ENCODE results near the gene FOXC2. TPM values are rescaled to one million over a fixed set of nuclear protein-coding genes. Genes with fewer than 3 reads are reported as not detected.

FOXC2 gene
- total RNA-seq, 4 donors from 2014 or later = 0.40 to 1.5 (median 0.50) TPM

DNA sequence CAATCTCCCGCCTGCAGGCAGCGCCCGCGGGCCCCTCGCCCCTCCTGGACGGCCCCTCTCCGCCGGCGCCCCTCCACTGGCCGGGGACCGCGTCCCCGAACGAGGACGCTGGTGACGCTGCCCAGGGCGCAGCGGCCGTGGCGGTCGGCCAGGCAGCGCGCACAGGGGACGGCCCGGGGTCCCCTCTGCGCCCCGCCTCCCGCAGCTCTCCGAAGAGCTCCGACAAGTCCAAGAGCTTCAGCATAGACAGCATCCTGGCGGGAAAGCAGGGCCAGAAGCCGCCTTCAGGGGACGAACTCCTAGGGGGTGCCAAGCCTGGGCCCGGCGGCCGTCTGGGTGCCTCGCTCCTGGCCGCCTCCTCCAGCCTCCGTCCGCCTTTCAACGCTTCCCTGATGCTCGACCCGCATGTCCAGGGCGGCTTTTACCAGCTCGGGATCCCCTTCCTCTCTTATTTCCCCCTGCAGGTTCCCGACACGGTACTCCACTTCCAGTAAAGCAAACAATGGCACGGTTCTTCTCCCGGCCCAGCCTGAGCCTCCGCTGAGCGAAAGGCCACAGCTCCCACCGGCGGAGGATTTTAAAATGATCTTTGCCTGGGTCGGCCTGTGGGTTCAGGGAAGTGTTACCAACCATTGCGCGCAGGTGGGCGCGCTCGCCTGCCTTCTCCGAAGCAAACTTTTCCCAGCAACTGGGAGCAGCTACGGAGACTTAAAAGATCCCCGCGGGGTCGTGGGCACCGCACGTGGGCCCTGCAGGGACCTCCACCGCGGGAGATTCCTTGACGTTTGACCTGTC, 12.8 kb downstream of the FOXC2 start:
- WGBS, 2 donors (ENCODE audit: low coverage in 1 of 2) = 7 to 27% methylated on average over 4 to 5 of the region's 69 CpGs
- H3K36me3 ChIP-seq = no peaks in the 10 kb centered on the region
- TF ChIP-seq, protein P1, sequence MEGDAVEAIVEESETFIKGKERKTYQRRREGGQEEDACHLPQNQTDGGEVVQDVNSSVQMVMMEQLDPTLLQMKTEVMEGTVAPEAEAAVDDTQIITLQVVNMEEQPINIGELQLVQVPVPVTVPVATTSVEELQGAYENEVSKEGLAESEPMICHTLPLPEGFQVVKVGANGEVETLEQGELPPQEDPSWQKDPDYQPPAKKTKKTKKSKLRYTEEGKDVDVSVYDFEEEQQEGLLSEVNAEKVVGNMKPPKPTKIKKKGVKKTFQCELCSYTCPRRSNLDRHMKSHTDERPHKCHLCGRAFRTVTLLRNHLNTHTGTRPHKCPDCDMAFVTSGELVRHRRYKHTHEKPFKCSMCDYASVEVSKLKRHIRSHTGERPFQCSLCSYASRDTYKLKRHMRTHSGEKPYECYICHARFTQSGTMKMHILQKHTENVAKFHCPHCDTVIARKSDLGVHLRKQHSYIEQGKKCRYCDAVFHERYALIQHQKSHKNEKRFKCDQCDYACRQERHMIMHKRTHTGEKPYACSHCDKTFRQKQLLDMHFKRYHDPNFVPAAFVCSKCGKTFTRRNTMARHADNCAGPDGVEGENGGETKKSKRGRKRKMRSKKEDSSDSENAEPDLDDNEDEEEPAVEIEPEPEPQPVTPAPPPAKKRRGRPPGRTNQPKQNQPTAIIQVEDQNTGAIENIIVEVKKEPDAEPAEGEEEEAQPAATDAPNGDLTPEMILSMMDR (IDR thresholded peaks at IDR 0.05) = no peak
- no peak for TF ChIP-seq POLR2AphosphoS5 (IDR thresholded peaks at IDR 0.05)
- TF ChIP-seq POLR2A (IDR thresholded peaks at IDR 0.05) = no peak
- no peak for TF ChIP-seq EP300 (IDR thresholded peaks at IDR 0.05)
- H3K4me3 ChIP-seq = peak overlapping the region in 1 of 2 donors; percentile 34
- no peak for ATAC-seq
- H3K27ac ChIP-seq = peak overlapping the region in 3 of 4 donors; percentile 27 to 67 (median 55)
- peaks cover 0 to 38% (median 3%) of the 10 kb centered on the region in 3 donors for H3K4me1 ChIP-seq
- no peaks in the 10 kb centered on the region for H3K9me3 ChIP-seq
- peaks cover 95% of the 10 kb centered on the region for H3K27me3 ChIP-seq

DNA sequence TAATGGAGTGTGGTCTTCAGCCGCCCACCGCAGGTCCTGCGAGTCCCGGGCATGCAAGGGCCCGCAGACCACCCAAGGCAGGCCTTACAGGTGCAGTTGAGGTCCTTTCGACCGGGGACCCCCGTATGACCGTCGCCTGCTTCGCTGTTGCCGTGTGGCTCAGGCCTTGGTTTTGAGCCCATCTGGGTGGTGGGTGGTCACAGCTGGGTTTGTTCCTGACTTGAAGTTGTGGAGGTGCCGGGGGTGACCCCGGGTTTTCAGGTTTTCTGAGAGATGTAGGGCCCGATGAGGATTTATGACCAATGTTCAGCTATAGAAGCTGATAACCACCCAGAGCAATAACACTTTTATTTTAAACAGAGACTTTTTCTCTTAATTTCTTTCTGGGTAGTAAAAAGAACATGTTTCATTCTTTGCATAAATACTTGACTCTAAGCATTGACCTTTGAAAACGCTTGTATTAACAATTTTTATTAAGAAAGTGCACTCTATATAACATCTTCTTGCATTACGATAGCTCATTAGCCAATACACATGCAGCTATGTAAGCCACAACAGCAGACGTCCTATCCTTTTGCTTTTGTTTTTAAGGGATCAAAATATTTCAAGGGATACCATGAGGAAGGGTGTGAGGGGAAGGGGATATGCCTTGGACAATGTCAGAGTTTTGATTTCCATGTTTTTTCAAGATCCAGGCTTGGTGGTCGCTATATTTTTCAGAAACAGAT, 13.6 kb downstream of the FOXC2 start:
- H3K4me3 ChIP-seq = no peak overlapping the region
- TF ChIP-seq POLR2AphosphoS5 (IDR thresholded peaks at IDR 0.05) (no peak), EP300 (IDR thresholded peaks at IDR 0.05) (no peak), POLR2A (IDR thresholded peaks at IDR 0.05) (no peak)
- TF ChIP-seq, protein P1 (IDR thresholded peaks at IDR 0.05) = no peak
- no peaks in the 10 kb centered on the region for H3K36me3 ChIP-seq
- H3K9me3 ChIP-seq = no peaks in the 10 kb centered on the region
- 53 to 61% methylated on average over 9 to 10 of the region's 19 CpGs for WGBS, 2 donors (ENCODE audit: low coverage in 1 of 2)
- peaks cover 0 to 37% (median 3%) of the 10 kb centered on the region in 3 donors for H3K4me1 ChIP-seq
- H3K27me3 ChIP-seq = peaks cover 95% of the 10 kb centered on the region
- H3K27ac ChIP-seq = no peak overlapping the region
- ATAC-seq = no peak

DNA sequence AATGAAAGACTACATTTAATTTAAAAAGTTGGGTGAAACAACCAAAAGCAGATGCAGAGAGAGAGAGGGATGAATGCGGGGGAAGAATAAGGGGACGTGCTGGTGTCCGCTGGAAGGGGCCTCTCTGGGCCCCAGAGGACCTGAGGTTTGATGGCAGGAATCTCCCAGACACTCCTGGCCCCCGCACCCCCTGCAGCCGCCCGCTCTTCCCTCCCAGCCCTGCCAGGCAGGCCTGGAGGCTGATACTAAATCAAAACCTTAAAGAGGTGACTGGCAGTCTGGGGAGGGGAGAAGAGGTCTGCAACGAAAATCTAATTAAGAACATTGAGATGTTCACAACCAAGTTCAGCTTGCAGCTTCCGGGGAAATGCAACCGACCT, 14.2 kb downstream of the FOXC2 start:
- WGBS, 2 donors (ENCODE audit: low coverage in 1 of 2) = 69 to 91% methylated on average over 7 to 9 of the region's 9 CpGs
- ATAC-seq = no peak
- Histone ChIP-seq H3K27ac (no peak overlapping the region), H3K36me3 (no peaks in the 10 kb centered on the region), H3K9me3 (no peaks in the 10 kb centered on the region), H3K4me3 (no peak overlapping the region), H3K4me1 (peaks cover 0 to 32% (median 3%) of the 10 kb centered on the region in 3 donors), H3K27me3 (peaks cover 91% of the 10 kb centered on the region)
- TF ChIP-seq EP300 (IDR thresholded peaks at IDR 0.05) (no peak), POLR2A (IDR thresholded peaks at IDR 0.05) (no peak), POLR2AphosphoS5 (IDR thresholded peaks at IDR 0.05) (no peak)
- TF ChIP-seq, protein P1 (IDR thresholded peaks at IDR 0.05) = no peak

DNA sequence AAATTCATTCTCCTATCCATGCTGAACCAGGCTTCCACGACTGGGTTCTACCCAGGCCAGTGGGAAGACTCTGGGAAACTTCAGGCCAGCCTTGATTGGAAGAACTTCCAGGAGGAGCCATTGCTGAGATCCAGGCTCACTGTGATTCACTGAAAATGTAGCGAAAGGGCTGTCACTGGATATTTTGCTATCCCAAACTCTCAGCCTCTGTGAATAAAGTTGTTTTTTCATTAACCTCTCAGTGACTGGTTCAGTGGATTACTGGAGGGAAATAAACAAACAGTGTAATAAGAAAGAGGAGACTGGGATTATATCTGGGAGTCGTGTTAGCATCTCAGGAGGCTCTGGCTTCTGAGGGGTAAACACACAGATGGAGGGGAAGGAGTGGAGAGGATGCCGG, 14.8 kb downstream of the FOXC2 start:
- WGBS, 2 donors (ENCODE audit: low coverage in 1 of 2) = 72 to 76% methylated on average over 3 to 4 of the region's 4 CpGs
- Histone ChIP-seq H3K4me3 (no peak overlapping the region), H3K4me1 (peaks cover 0 to 25% (median 3%) of the 10 kb centered on the region in 3 donors), H3K36me3 (no peaks in the 10 kb centered on the region), H3K9me3 (no peaks in the 10 kb centered on the region), H3K27ac (no peak overlapping the region), H3K27me3 (peaks cover 91% of the 10 kb centered on the region)
- ATAC-seq = no peak
- TF ChIP-seq POLR2A (IDR thresholded peaks at IDR 0.05) = no peak
- no peak for TF ChIP-seq EP300 (IDR thresholded peaks at IDR 0.05)
- no peak for TF ChIP-seq POLR2AphosphoS5 (IDR thresholded peaks at IDR 0.05)
- TF ChIP-seq, protein P1 (IDR thresholded peaks at IDR 0.05) = no peak
